HepG2 (cell line): ENCODE results near the gene KIAA1191. TPM values are rescaled to one million over a fixed set of nuclear protein-coding genes. Genes with fewer than 3 reads are reported as not detected.

Experiments
- ATAC-seq: fragments of 200-7000 bp; cut with Tn5 transposase; 3 replicates; pipeline ENCODE4 v1.9.1; 2020; ENCODE audit warnings: mild to moderate bottlenecking, moderate library complexity
- BruUV-seq: library from RNA; stranded (reverse); fragments of 400-500 nt; replicated peaks from 2 replicates; lab custom pipeline; 2021; lab: Mats Ljungman, UMichigan
- CTCF ChIA-PET: fragments of 300-600 bp; formaldehyde crosslinking; extraction: SDS; loops from one replicate; lab custom pipeline; 2021; ENCODE audit warnings: low total read pairs, inconsistent platforms, low intra/inter-chr PET ratio; lab: Yijun Ruan, JAX
- POLR2A ChIA-PET: fragments of 350-600 bp; sonication (Branson Sonifier 250); formaldehyde crosslinking; loops from one replicate; lab custom pipeline; 2020; ENCODE audit warnings: antibody characterized with exemption, inconsistent platforms; lab: Yijun Ruan, JAX
- DNase-seq: peaks from one replicate; pipeline ENCODE4 v3.0.0-alpha.2; 2015; ENCODE audit warnings: low spot score
- FAIRE-seq: peaks from 3 replicates; lab custom pipeline; 2011; peaks lifted over from hg19 to GRCh38; lab: Jason Lieb, UNC
- H2AFZ ChIP-seq: one replicate; pipeline ENCODE4 v1.6.1; 2011; ENCODE audit warnings: low read length, inconsistent platforms
- H3K27ac ChIP-seq: fragments of 300-600 bp; 3 replicates; pipeline ENCODE4 v1.8.0; 2011; ENCODE audit warnings: mixed run types, mild to moderate bottlenecking, mixed read lengths, low read length, inconsistent platforms; ENCODE audit not compliant: insufficient read depth; ENCODE audit errors: extremely low read length
- H3K27me3 ChIP-seq, 2 experiments: fragments of 200-600 bp in 1 of 2; 2 replicates in 1 of 2; 3 replicates in 1 of 2; pipeline versions ENCODE4 v1.6.0 to v1.8.0; 2011; ENCODE audit warnings: low read length in 2 of 2, mild to moderate bottlenecking in 2 of 2, moderate library complexity in 2 of 2, inconsistent platforms in 1 of 2; ENCODE audit not compliant: insufficient read depth in 2 of 2, control insufficient read depth in 1 of 2
- H3K36me3 ChIP-seq, 2 experiments: fragments of 200-600 bp in 1 of 2; replicated peaks in 1 of 2; 2 replicates in 1 of 2; 3 replicates in 1 of 2; pipeline versions ENCODE4 v1.5.1 to v1.8.0; 2011; ENCODE audit warnings: low read length in 2 of 2, inconsistent platforms in 1 of 2; ENCODE audit not compliant: insufficient read depth in 2 of 2, control insufficient read depth in 1 of 2
- H3K4me1 ChIP-seq: 2 replicates; pipeline ENCODE4 v1.5.1; 2012; ENCODE audit warnings: low read length, inconsistent platforms; ENCODE audit not compliant: insufficient read depth
- H3K4me2 ChIP-seq: 2 replicates; pipeline ENCODE4 v1.6.0; 2011; ENCODE audit warnings: low read depth, low read length, inconsistent platforms
- H3K4me3 ChIP-seq, 3 experiments: fragments of 200-600 bp in 1 of 3; sonication (generic), shearing (Covaris generic) in 1 of 3; replicated peaks in 1 of 3; 2 replicates each; pipeline ENCODE4 v1.5.1; 2011 to 2016; ENCODE audit warnings: low read length in 3 of 3, inconsistent platforms in 2 of 3, low read depth in 2 of 3, mild to moderate bottlenecking in 2 of 3, control low read depth in 1 of 3, mixed read lengths in 1 of 3; ENCODE audit not compliant: insufficient read depth in 1 of 3
- H3K79me2 ChIP-seq: one replicate; pipeline ENCODE4 v1.6.1; 2011; ENCODE audit warnings: low read length, inconsistent platforms; ENCODE audit not compliant: insufficient read depth
- H3K9ac ChIP-seq: 2 replicates; pipeline ENCODE4 v1.6.0; 2011; ENCODE audit warnings: mild to moderate bottlenecking, low read depth, low read length, inconsistent platforms; ENCODE audit not compliant: insufficient read depth
- H3K9me3 ChIP-seq: 2 replicates; pipeline ENCODE4 v1.5.1; 2012; ENCODE audit warnings: mild to moderate bottlenecking, low read length
- H4K20me1 ChIP-seq: 2 replicates; pipeline ENCODE4 v1.6.0; 2011; ENCODE audit warnings: inconsistent platforms, mild to moderate bottlenecking, low read length, moderate library complexity; ENCODE audit not compliant: insufficient read depth
- CBFB ChIP-seq: sonication (generic); formaldehyde crosslinking; IDR thresholded peaks from 2 replicates; pipeline ENCODE4 v1.4.0; 2020; ENCODE audit warnings: missing genetic modification reagents
- EP300 ChIP-seq, 3 experiments: sonication (generic) in 1 of 3; formaldehyde crosslinking in 1 of 3; IDR thresholded peaks; 2 replicates each; pipeline versions ENCODE4 v1.5.1 to v1.6.1; 2011 to 2020; ENCODE audit warnings: low read depth in 2 of 3, low read length in 2 of 3, borderline replicate concordance in 1 of 3, improper control_type of control experiment in 1 of 3, mild to moderate bottlenecking in 1 of 3, missing genetic modification reagents in 1 of 3, moderate library complexity in 1 of 3
- FOXP4 ChIP-seq: sonication (generic); formaldehyde crosslinking; IDR thresholded peaks from 2 replicates; pipeline ENCODE4 v1.4.0; 2020; ENCODE audit warnings: missing genetic modification reagents
- HHEX ChIP-seq: IDR thresholded peaks from 2 replicates; pipeline ENCODE4 v1.6.1; 2016; ENCODE audit warnings: control low read depth
- NFIC ChIP-seq: IDR thresholded peaks from 2 replicates; pipeline ENCODE4 v1.6.1; 2012; ENCODE audit warnings: mild to moderate bottlenecking, low read length, inconsistent platforms
- NFRKB ChIP-seq: fragments of 450-650 bp; IDR thresholded peaks from 2 replicates; pipeline ENCODE4 v1.6.1; 2017
- PHF21A ChIP-seq: sonication (generic); formaldehyde crosslinking; IDR thresholded peaks from 2 replicates; pipeline ENCODE4 v1.5.0; 2020; ENCODE audit warnings: mild to moderate bottlenecking, missing genetic modification reagents
- TEAD3 ChIP-seq: optimal IDR thresholded peaks from 2 replicates; pipeline ENCODE3; 2016; ENCODE audit warnings: borderline replicate concordance
- TMF1 ChIP-seq: sonication (generic); formaldehyde crosslinking; IDR thresholded peaks from 2 replicates; pipeline ENCODE4 v1.8.1; 2022; ENCODE audit warnings: low read depth, missing genetic modification reagents
- ZBTB38 ChIP-seq: sonication (generic); formaldehyde crosslinking; IDR thresholded peaks from 2 replicates; pipeline ENCODE4 v1.5.1; 2020; ENCODE audit warnings: mild to moderate bottlenecking, missing genetic modification reagents
- ZNF10 ChIP-seq: sonication (generic); formaldehyde crosslinking; IDR thresholded peaks from 2 replicates; pipeline ENCODE4 v1.4.0; 2020; ENCODE audit warnings: mild to moderate bottlenecking, low read depth, missing genetic modification reagents, borderline replicate concordance
- ZNF205 ChIP-seq: IDR thresholded peaks from 2 replicates; pipeline ENCODE4 v1.6.1; 2018; ENCODE audit warnings: missing biosample characterization, missing genetic modification reagents
- ZNF577 ChIP-seq: sonication (generic); formaldehyde crosslinking; IDR thresholded peaks from 2 replicates; pipeline ENCODE4 v1.4.0; 2020; ENCODE audit warnings: mild to moderate bottlenecking, low read depth, missing genetic modification reagents, borderline replicate concordance
- ZNF746 ChIP-seq: sonication (generic); formaldehyde crosslinking; IDR thresholded peaks from 2 replicates; pipeline ENCODE4 v1.8.0; 2022; ENCODE audit warnings: mild to moderate bottlenecking, missing genetic modification reagents
- WGBS: methylation state at CpG from one replicate; pipeline ENCODE4 v1.1.6; 2017; ENCODE audit warnings: low lambda C conversion rate; 5-methylcytosine and 5-hydroxymethylcytosine counted together
- in situ Hi-C: cut with HindIII; loops from 2 replicates; pipeline ENCODE4 v1.10.0; 2017; ENCODE audit warnings: low pct_unique_long_range_greater_than_20kb; ENCODE audit not compliant: extremely low pct_ligation_motif_present
- intact Hi-C: fragments of 100-400 bp; cut with micrococcal nuclease; formaldehyde crosslinking; loops from one replicate; pipeline ENCODE4 v1.10.0; 2022; ENCODE audit not compliant: unreplicated experiment
- polyA plus RNA-seq, 8 experiments: library from polyadenylated mRNA; depleted of rRNA in 3 of 8; stranded (reverse) in 7 of 8; unstranded in 1 of 8; fragments of >200 nt; fragmentation: Illumina TruSeq in 4 of 8; extraction: Trizol in 4 of 8; gene quantifications; 2 replicates each; pipeline versions ENCODE4 v1.2.1 to v1.2.3, GENCODE V29; 2011 to 2016; ENCODE audit warnings: low read depth in 4 of 8, missing spikeins in 1 of 8, mixed read lengths in 1 of 8; ENCODE audit not compliant: insufficient read depth in 1 of 8
- total RNA-seq, 5 experiments: library from RNA; depleted of rRNA; stranded (reverse); fragments of >200 nt; fragmentation: Illumina TruSeq; extraction: Trizol; gene quantifications; 2 replicates each; pipeline ENCODE4 v1.2.3, GENCODE V29; 2016; ENCODE audit warnings: low read depth in 1 of 5

Gene KIAA1191
- total and polyA plus RNA-seq, 2 of the 13 experiments (the other 11 are each of a cell fraction or from before 2014, with no cell fraction given): 63.6 to 103 TPM

- Histone ChIP-seq H3K9me3 (no peaks in the 10 kb centered on the region), H3K79me2 (no peaks in the 10 kb centered on the region), H3K27ac (no peak overlapping the region), H2AFZ (no peak overlapping the region), H4K20me1 (no peaks in the 10 kb centered on the region), H3K4me2 (no peak overlapping the region), H3K9ac (no peak overlapping the region), H3K4me3 (no peak overlapping the region), H3K27me3 (no peaks in the 10 kb centered on the region), H3K4me1 (peaks cover 20% of the 10 kb centered on the region), H3K36me3 (peaks cover 2 to 6% of the 10 kb centered on the region in 2 experiments; a peak in 4 of 5 replicates)
- TF ChIP-seq ZNF205 (CRISPR knock-in tag) (no peak), NFRKB (no peak), NFIC (no peak), ZNF746 (CRISPR knock-in tag) (no peak), CBFB (no peak)
- ChIA-PET POLR2A (no interaction called here), CTCF (no interaction called here)
- FAIRE-seq (no peak), DNase-seq (no peak), ATAC-seq (no peak)
- in situ Hi-C loops (no loop called here), intact Hi-C loops (no loop called here)
- BruUV-seq: no TSS peak
- 95% methylated on average over 6 of the region's 6 CpGs for WGBS
Observed at GRCh38 chr5:176407456-176408251, 46.1 kb upstream of the KIAA1191 start.

- ChIA-PET CTCF (no interaction called here), POLR2A (no interaction called here)
- peaks cover 2 to 6% of the 10 kb centered on the region in 2 experiments; a peak in 4 of 5 replicates for H3K36me3 ChIP-seq
- no peak overlapping the region for H3K4me3 ChIP-seq
- H4K20me1 ChIP-seq: no peaks in the 10 kb centered on the region
- H3K27me3 ChIP-seq: no peaks in the 10 kb centered on the region
- H2AFZ ChIP-seq: no peak overlapping the region
- peaks cover 25% of the 10 kb centered on the region for H3K4me1 ChIP-seq
- BruUV-seq: no TSS peak
- in situ Hi-C loops: no loop called here
- H3K27ac ChIP-seq: no peak overlapping the region
- no peaks in the 10 kb centered on the region for H3K9me3 ChIP-seq
- intact Hi-C loops: no loop called here
- no peak for ATAC-seq
- no peak overlapping the region for H3K4me2 ChIP-seq
- DNase-seq: no peak
- no peak for FAIRE-seq
- 96% methylated on average over 8 of the region's 9 CpGs for WGBS
- no peak overlapping the region for H3K9ac ChIP-seq
- no peak for TF ChIP-seq ZNF205 (CRISPR knock-in tag)
- no peak for TF ChIP-seq ZBTB38 (CRISPR knock-in tag)
- TF ChIP-seq FOXP4 (CRISPR knock-in tag): no peak
- no peak for TF ChIP-seq PHF21A (CRISPR knock-in tag)
- TF ChIP-seq TEAD3 (CRISPR knock-in tag): no peak
- TF ChIP-seq ZNF577: no peak
- TF ChIP-seq ZNF10 (CRISPR knock-in tag): no peak
- no peak for TF ChIP-seq HHEX (CRISPR knock-in tag)
- no peak for TF ChIP-seq TMF1 (CRISPR knock-in tag)
- TF ChIP-seq EP300 (IDR thresholded peaks at IDR 0.05; ENCODE audit: low read depth in 2 of 2, low read length in 2 of 2): no peak
- TF ChIP-seq EP300 (CRISPR knock-in tag; IDR thresholded peaks at IDR 0.05; ENCODE audit: borderline replicate concordance): no peak
- no peaks in the 10 kb centered on the region for H3K79me2 ChIP-seq
Observed at GRCh38 chr5:176406436-176407052, 45.0 kb upstream of the KIAA1191 start.
